ENCODE data around the gene NKX2-2.

GRCh38 chr20:21527908-21528307, 14.0 kb upstream of the NKX2-2 start:
- TF ChIP-seq CTCF (conservative IDR thresholded peaks at IDR 0.05; ENCODE audit: low read depth, low read length) (no peak), EZH2 (IDR thresholded peaks at IDR 0.05; ENCODE audit: borderline replicate concordance, low read depth, low read length, poor library complexity, severe bottlenecking) (no peak)
